H1 (cell line): ENCODE results near the gene SLC10A2. TPM values are rescaled to one million over a fixed set of nuclear protein-coding genes. Genes with fewer than 3 reads are reported as not detected.

Source experiments
- BCL11A ChIP-seq, 2 experiments: IDR thresholded peaks; one replicate each; pipeline ENCODE4 v1.6.1; 2011; ENCODE audit warnings: low read depth in 2 of 2, low read length in 2 of 2, mild to moderate bottlenecking in 2 of 2
- SP4 ChIP-seq: IDR thresholded peaks from 2 replicates; pipeline ENCODE4 v1.6.1; 2012; ENCODE audit warnings: low read length, inconsistent platforms
- USF2 ChIP-seq: IDR thresholded peaks from 2 replicates; pipeline ENCODE4 v1.6.1; 2011; ENCODE audit warnings: low read length, improper control_type of control experiment
- polyA plus RNA-seq, 7 experiments: library from polyadenylated mRNA; depleted of rRNA in 3 of 7; stranded (reverse) in 5 of 7; unstranded in 2 of 7; fragments of >200 nt in 5 of 7; fragments of 200-250 nt in 2 of 7; gene quantifications; 1 replicate in 5 of 7; 2 replicates in 1 of 7; 4 replicates in 1 of 7; pipeline versions ENCODE4 v1.2.1 to v1.2.3, GENCODE V29; 2011 to 2013; ENCODE audit warnings: missing spikeins in 2 of 7, mixed read lengths in 2 of 7
- total RNA-seq: library from RNA; stranded (reverse); fragmentation: NEBNext Ultra II Directional; extraction: Animal tissue kit (Norgen Biotek cat#: 25700); gene quantifications from 2 replicates; pipeline ENCODE4 v1.2.1, GENCODE V29; 2021

SLC10A2 gene
- total and polyA plus RNA-seq, 2 of the 8 experiments (the other 6 are each of a cell fraction or from before 2014, with no cell fraction given) = not detected

- TF ChIP-seq USF2 (no peak), SP4 (no peak), BCL11A (IDR thresholded peaks at IDR 0.05; ENCODE audit: low read depth in 2 of 2, low read length in 2 of 2) (no peak)
Observed at GRCh38 chr13:103006641-103007426, 59.4 kb downstream of the SLC10A2 start (continued).
